GM21360 (cell line): Measurements from ENCODE around the gene ATF7IP.

Experiments used
- ATAC-seq: cut with Tn5 transposase; IDR thresholded peaks from one replicate; pipeline ENCODE4 v1.9.1; 2021; ENCODE audit warnings: mild to moderate bottlenecking, moderate library complexity; ENCODE audit not compliant: unreplicated experiment

ATF7IP gene

GRCh38 chr12:14410177-14410576 is 44.7 kb downstream of the ATF7IP start:
- ATAC-seq: no peak

GRCh38 chr12:14410841-14411569 is 45.5 kb downstream of the ATF7IP start:
- no peak for ATAC-seq

- no peak for ATAC-seq
These were observed 51.2 kb downstream of the ATF7IP start for GRCh38 chr12:14416658-14417057.

DNA sequence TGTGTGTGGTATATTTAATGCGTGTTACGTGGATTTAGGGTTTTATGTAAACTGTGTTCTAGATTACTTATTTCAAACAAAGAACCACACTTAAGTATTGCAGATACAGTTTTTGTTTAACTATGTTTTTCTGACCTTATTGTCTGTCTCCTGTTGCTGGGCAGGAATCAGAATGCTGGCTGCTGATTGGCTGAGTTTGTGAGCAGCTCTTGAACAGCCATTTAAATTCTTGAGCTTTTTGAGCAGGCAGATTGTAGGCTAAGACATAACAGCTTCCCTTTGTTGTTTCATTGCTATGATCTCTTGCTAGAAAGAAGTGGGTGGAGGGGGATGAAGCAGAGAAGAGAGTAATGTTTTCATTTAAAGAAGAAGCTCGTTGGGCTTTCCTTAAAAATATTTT is 52.2 kb downstream of the ATF7IP start:
- ATAC-seq: no peak

GRCh38 chr12:14418451-14418890 is 53.0 kb downstream of the ATF7IP start:
- no peak for ATAC-seq

DNA sequence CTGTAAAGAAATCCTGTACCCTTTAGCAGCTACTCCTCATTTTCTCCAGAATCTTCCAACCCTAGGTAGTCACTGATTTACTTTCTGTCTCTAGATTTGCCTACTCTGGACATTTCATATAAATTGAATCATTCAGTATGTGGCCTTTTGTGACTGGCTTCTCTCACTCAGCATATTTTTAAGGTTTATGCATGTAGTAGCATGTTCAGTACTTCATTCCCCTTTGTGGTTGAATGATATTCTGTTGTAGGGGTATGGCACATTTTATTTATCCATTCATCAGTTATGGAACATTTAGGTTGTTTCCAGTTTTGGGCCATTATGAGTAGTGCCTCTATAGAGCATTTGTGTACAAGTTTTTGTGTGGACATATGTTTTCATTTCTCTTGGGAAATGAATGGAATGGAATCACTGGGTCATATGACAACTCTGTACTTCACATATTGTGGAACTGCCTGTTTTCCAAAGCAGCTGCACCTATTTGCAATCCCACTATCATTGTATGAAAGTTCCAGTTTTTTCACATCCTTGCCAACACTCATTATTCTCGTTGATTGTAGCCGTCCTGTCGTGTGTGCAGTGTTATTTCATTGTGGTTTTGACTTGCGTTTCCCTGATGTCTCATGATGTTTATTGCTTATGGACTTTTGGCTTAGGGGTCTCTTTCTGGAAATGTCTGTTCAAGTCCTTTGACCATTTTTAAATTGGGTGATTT is 57.2 kb downstream of the ATF7IP start:
- ATAC-seq: no peak

GRCh38 chr12:14424545-14424944 is 59.1 kb downstream of the ATF7IP start:
- no peak for ATAC-seq

DNA sequence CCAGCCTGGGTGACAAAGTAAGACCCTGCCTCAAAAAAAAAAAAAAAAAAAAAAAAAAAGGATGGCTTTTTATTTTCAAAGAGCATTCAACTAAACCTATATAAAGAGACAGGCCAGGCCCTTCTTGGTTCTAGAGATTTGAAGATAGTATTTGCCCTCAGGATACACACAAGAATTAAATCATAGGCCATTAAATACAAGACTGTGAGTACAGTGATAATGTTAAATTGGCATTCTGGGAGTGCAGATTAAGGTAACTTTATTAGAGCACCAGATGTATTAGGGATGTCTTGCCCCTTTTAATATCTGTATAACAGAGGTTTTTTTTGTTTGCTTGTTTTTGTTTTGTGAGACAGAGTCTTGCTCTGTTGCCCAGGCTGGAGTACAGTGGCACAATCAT is 61.3 kb downstream of the ATF7IP start:
- ATAC-seq: no peak

- no peak for ATAC-seq
These were observed 62.4 kb downstream of the ATF7IP start for GRCh38 chr12:14427929-14428328.

DNA sequence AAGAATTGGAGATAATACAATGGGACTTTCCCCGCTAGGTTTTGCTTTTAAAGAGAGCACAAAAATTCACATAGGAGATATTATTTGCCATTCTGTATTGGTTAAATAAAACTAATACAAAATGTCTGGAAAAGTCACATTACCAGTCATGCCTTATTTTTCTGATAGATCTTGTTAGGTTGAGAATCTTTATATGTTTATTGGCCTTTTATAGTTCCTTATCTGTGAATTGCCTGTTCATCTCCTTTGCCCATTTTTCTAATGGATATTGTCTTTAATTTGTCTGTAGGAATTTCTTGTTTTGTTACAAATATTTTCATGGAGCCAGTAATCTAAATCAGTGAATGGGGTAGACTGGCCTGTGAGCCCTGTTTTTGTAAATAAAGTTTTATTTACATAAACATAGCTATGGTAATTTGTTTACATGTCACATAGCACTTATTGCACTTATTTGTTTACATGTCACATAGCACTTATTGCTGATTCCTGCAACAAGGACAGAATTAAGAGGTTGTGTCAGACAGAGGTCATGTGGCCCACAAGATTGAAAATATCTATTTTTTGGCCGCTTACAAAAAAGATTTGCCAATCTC is 65.0 kb downstream of the ATF7IP start:
- ATAC-seq: no peak

- no peak for ATAC-seq
These were observed 66.5 kb downstream of the ATF7IP start for GRCh38 chr12:14431975-14432374.

GRCh38 chr12:14435627-14436026 is 70.1 kb downstream of the ATF7IP start:
- no peak for ATAC-seq

GRCh38 chr12:14442221-14442881 is 76.9 kb downstream of the ATF7IP start:
- no peak for ATAC-seq

DNA sequence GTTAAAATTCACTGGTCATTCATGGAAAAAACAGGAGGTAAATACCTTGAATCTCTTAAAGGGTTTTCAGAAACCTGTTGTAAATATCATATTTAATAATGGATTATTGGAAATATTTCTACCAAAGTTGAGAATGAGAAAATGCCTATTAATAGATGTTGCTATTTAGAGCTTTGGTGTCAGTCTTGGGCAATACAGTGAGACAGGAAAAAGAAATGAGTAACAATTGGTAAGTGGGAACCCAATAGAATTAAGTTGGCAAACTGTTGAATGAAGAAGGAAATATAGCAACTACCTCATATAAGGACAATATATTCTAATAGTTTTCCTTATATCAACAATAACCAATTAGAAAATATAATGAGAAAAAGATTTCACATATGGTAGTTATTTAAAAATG is 78.0 kb downstream of the ATF7IP start:
- ATAC-seq: no peak

DNA sequence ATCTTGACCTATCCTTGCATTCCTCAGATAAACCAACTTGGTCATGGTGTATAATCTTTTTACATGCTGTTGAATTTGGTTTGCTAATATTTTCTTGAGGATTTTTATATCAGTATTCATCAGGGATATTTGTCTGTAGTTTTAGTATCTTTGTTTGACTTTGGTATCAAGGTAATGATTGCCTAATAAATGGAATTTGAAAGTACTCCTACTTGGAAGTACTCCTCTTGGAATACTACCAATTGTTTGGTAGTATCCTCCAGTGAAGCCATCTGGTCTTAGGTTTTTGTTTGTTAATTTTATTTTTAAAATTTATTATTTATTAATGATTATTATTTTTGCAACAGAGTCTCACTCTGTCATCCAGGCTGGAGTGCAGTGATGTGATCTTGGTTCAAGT is 85.0 kb downstream of the ATF7IP start:
- no peak for ATAC-seq

GRCh38 chr12:14452336-14452735 is 86.9 kb downstream of the ATF7IP start:
- no peak for ATAC-seq

DNA sequence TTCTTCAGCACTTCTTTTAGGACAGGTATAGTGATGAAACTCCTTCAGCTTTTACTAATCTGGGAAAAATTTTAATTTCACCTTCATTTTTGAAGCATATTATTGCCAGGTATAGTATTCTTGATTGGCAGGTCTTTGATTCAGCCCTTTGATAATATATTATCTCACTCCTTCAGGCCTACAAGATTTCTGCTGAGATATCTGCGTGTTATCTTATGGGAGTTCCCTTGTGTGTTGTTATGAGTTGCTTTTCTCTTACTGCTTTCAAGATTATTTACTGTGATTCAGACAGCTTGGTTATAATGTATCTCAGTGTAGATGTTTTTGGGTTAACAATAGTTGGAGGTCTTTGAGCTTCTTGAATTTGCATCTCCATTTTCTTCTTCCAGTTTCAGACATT is 87.4 kb downstream of the ATF7IP start:
- no peak for ATAC-seq

GRCh38 chr12:14454098-14454907 is 88.8 kb downstream of the ATF7IP start:
- no peak for ATAC-seq

GRCh38 chr12:14460212-14460841 is 94.8 kb downstream of the ATF7IP start:
- no peak for ATAC-seq

- ATAC-seq: no peak
These were observed 106.0 kb downstream of the ATF7IP start for GRCh38 chr12:14471497-14471896.
